ENCODE measurements around the gene GDPD5.
"Not testable (repeated sequence)": the region's sequence is repeated elsewhere in the genome, so short reads cannot be mapped to it uniquely, and the experiment has no call there.

Gene GDPD5

DNA sequence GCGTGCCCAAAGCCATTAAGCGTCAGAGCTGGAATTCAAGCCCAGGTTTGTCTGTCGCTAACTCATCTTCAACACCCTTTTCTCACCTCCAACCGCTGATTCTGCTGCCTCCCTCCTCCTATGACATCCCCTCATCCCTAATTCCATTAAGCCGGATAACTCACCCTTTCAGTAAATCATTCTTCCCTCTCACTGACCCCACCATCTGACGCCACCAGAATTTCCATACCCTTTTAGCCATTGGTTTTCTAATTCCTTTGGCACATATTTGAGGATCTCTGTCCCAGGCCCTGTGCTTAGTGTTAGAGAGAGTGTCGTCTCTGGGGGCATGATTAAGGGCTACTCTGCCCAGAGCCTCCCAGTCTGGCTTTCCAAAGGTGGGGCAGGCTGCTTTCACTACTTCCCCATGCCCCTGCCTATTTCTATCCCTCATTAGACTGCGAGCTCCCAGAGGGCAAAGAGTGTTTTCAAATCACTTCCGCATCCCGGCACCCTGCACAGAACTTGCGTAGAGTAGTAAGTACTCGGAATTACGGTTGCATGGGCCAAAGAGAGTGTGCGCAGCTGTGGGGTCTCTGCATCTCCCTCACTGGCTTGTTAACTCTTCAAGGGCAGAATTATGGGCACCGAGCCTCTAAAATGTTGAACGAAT, 96.6 kb downstream of the GDPD5 start:
- no peak for DNase-seq (ENCODE audit: low read depth)

DNA sequence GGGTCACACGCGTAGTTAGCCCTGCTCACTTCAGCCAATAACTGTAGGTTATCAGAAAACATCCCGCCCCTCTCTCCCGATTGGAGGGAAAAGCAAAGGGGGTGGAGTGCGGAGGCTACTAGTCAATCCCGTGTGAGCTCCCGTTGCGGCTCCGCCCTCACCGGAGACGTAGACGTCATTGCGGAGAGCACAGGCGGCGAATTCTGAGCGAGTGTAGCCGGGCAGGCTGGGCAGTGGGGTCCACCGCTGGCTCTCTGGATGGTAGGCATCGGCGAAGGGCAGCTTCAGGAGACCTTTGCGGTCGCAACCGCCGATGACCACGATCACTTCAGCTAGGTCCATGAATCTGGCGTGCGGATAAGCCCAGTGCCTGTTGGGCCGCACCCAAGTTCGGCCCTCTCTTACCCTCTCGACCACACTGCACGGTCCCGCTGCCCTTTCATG, 97.4 kb downstream of the GDPD5 start:
- DNase-seq (ENCODE audit: low read depth), result peak; percentile 93

DNA sequence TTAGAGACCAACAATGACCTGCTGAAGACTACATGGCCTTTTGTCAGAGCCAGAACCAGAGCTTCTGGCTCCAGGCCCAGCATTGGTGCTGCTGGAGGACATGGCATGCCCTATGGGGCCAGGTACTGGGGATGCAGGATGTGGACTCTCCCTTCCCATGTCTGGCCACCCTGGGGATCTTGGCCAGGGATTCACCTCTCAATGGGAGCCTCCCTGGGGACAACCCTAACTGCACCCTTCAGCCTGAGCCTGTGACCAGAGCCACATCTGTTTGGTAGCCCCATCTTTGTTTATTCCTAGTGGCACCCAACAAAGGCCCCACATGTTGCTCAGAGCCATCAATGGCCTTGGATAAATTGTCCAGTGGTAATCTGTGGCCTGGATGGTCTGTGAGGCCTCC, 98.6 kb downstream of the GDPD5 start:
- no peak for DNase-seq (ENCODE audit: low read depth)

DNA sequence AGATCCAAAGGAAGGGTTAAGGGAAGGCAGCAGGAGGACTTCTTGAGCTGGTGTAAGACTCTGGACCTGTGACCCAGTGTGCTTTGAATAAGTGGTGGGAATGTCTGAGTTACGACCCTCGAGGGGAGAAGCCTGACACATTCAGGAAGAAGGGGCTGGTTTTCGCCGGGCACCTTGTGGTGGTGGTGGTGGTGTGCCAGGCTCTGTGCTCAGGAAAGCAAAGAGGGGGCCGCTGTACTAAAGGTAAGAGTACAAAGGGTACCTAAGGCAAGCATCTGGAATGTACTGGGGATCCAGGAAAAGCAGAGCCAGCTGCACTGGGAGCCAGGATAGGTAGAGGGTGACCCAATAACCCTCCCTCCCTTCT, 99.0 kb downstream of the GDPD5 start:
- no peak for DNase-seq (ENCODE audit: low read depth)

DNA sequence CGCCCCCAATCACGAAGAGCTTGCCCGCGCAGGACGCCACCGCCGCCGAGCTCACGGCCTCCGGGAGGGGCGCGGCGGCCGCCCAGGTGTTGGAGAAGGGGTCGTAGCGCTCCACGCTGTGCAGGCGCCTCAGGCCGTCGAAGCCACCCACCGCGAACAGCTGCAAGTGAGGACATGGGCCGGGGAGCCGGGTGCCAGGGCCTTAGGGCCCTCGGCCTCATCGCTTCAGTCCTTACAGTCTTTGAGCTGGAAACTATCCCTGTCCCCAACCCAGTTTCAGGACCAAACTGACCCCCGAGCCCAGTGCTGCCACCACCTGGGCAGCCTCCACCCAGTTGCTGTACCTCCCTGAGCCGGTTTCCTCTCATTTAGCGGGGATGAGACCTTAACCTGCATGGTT, 100.3 kb downstream of the GDPD5 start:
- DNase-seq (ENCODE audit: low read depth), result no peak

DNA sequence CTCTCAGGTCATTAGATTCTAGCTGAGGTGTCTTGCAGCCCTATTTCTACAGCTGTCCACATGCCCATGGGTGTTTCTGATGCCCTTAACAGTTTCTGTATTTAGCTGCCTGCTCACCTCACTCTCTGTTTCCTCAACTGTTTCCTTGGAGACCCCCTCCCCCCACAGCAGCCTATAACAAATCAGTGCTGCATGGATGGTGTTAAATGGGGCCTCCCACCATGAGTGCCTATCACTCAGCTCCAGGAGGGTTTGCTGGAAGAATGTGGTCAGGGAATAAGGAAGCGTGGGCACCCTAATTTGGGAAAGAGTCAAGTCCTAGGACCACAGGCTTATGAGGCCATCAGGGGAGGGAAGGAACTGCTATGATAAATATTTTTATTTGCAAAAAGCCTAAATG, 101.3 kb downstream of the GDPD5 start:
- no peak for DNase-seq (ENCODE audit: low read depth)

DNA sequence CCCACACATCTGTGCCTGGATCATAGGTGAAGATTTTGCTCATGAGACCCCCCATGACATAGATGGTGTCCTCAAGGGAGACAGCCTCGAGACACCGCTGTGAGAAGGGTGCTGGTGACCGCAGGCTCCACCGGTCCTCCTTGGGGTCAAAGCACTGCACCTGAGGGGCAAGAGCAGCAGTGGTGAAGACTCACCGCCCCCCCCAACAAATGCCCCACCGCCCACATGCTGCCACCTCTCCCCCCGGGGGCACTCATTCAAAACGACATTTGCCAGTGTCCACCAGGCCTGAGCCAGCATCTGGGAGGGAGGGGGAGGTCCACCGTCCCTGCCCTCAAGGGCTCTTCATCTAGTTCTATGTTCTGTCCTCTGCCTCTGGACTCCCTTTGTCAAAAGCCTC, 102.0 kb downstream of the GDPD5 start:
- DNase-seq (ENCODE audit: low read depth), result no peak

DNA sequence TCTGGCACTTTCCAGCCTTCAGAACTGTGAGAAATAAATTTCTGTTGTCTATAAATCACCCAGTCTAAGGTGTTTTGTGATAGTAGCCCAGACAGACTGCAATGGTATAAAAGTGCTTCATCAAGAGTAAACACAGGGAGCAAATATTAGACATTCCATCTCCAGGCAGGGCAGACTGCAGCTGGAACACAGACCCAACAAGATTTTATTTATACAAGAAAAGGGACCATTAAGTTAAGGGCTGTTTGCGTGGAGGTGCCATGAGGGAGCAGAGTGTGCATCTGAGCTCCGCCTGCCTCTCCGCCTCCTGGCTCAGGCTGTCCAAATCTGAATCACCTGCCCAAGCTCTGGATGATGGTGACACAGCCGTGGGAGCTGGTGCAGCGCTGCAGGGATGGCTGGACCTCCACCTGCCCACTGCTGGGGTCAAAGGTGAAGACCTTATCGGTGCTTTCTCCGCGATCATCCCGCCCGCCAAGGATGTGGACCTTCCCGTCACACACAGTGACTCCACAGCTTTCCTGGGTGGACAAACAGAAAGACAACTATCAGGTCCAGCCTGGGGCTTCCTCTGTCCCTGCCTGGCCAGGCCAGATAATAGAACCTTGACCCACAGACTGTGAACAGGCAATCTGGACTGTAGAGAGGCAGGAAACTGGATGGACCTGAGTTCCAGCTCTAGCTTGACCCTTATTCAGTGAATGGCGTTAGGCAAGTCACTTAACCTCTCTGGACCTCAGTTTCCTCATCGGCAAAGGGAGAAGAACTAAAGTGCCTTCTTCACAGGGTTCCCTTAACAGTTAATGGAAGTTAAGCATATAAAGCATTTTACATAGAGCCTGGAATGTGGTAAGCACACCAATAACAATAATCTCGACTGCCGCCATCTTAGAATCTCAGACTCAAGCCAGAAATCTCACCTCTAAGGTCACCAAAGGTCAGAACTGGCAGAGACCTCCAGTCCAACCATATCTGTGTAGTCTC, 103.2 kb downstream of the GDPD5 start:
- no peak for DNase-seq (ENCODE audit: low read depth)

DNA sequence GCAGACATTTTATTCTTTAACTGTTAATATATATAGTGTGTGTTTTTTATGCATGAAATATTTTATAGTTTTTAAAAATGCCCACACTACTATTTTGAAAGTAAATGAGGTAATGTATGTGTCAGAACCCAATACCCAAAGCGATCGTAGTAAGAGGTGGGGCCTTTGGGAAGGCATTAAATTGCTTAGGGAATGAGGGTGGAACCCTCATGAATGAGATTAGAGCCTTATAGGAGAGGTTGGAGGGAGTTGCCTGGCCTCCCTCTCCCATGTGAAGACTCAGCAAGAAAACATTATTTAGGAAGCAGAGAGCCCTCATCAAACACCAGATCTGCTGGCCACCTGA, 103.9 kb downstream of the GDPD5 start:
- DNase-seq (ENCODE audit: low read depth), result no peak

DNA sequence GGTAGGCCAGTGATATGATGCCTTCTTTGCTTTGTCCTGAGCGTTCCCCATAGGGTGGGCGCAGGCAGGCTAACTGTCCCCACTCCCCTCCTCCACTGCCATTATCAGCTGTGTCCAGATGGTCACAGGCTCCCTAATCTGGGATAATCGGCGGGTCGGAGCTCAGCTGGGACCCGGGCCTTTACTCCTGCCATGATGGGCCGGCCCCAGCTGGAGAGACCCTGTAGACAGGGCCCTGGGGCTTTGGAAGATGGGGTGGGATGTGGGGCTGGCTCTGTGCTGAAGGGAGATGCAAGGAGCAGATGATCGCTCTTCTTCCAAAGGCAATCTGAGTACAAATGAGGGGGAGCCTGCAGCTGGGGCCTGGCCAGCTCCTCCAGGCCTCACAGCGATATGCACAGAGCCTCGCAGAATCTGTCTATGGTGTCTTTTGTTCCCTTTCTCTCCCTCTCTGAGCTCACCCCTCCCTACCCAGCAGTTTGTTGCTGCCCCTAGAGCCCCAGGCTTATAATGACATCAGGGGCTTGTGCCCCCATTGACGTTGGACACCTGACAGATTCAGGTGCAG, 104.6 kb downstream of the GDPD5 start:
- no peak for DNase-seq (ENCODE audit: low read depth)

DNA sequence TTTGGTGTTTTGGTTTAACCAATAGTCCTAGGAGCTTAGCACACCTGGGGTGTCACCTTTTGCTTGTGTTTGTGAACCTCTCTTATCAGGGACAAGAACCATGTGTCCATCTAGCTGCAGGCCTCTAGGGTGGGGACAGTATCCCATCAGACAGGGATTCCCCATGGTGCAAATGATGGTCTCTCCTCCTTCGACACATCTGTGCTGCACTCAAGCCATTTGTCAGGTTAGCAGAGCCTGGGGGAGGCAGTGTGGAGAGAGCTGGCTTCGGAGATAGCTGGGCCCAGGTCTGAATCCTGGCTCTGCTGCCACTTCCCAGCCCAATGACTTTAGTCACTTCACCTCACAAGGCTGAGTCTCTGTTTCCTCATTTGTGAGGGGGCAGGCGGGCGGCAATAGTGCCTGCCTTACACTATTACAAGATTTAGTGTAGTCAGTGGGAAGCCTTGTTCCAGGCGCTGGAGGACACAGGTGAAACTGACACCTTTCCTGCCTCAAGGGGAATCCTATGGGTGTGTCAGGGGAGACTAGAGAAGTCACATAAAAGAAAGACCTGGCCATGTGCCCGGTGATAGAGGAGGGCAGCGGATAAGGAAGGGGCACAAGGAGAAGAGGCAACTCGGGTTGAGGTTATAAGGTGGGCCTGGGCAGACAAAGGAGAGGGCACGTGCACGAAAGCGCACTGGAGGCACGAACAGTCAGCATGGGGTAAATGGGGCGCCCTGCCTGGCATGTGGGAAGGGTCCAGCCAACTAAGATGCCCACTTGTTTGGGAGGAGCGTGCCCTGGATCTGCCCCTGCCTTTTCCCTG, 105.3 kb downstream of the GDPD5 start:
- no peak for DNase-seq (ENCODE audit: low read depth)

DNA sequence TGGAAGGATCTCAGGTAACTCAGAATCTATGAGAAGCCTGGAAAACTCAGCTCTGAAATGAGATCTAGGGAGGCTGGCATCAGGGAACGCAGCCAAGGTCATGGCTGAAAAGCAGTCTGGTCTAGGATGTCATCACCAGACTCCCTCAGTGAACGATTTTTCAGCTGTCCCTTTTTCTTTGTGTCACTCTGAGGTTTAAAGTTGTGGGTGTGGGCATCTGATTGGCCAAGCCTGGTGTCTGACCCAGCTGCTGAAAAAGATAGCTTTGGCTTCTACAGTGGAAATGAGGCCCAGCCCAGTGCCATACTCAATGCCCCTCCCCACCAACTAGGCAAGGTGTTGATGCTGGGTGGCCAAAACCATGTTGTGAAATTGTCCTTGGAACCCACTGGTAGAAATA, 111.9 kb downstream of the GDPD5 start:
- no peak for DNase-seq (ENCODE audit: low read depth)

DNA sequence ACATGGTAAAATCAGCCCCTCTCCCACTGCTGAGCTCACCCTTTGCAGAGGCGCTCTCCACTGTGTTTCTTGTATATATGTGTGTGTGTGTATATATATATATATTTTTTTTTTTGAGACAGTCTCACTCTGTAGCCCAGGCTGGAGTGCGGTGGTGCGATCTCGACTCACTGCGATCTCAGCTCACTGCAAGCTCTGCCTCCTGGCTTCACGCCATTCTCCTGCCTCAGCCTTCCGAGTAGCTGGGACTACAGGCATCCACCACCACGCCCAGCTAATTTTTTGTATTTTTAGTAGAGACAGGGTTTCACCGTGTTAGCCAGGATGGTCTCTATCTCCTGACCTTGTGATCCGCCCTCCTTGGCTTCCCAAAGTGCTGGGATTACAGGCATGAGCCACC, 112.6 kb downstream of the GDPD5 start:
- DNase-seq (ENCODE audit: low read depth), result not testable (repeated sequence)

DNA sequence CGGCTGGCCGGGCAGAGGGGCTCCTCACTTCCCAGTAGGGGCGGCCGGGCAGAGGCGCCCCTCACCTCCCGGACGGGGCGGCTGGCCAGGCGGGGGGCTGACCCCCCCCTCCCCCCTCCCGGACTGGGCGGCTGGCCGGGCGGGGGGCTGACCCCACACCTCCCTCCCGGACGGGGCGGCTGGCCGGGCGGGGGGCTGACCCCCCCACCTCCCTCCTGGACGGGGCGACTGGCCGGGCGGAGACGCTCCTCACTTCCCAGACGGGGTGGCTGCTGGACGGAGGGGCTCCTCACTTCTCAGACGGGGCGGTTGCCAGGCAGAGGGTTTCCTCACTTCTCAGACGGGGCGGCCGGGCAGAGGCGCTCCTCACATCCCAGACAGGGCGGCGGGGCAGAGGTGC, 115.8 kb downstream of the GDPD5 start:
- DNase-seq (ENCODE audit: low read depth), result not testable (repeated sequence)

DNA sequence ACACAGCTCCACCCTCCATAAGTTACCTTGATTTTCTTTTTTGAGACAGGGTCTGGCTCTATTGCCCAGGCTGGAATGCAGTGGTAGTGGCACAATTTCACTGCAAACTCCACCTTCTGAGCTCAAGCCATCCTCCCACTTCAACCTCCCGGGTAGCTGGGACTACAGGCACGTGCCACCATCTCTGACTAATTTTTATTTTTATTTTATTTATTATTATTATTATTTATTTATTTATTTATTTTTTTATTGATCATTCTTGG, 116.9 kb downstream of the GDPD5 start:
- no peak for DNase-seq (ENCODE audit: low read depth)

DNA sequence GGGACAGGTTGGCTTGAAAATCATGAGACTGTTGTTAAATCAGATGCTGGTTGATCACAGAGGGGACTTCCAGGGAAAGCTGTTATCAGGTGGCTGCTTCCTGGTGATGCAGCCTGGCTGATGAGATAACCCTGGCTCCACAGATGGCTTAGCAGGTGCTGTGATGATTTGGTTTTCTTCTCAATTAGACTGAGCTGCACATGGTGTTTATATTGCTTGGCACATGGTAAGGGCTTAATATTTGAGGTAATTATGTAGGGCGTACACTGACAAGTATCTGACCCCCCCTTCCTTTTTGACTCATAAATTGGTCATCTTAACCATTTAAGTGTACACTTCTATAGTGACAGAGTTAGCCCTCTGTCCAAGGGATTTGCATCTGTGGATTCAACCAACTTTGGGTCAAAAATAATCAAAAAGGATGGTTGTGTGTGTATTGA, 119.4 kb downstream of the GDPD5 start:
- peak; percentile 26 for DNase-seq (ENCODE audit: low read depth)

DNA sequence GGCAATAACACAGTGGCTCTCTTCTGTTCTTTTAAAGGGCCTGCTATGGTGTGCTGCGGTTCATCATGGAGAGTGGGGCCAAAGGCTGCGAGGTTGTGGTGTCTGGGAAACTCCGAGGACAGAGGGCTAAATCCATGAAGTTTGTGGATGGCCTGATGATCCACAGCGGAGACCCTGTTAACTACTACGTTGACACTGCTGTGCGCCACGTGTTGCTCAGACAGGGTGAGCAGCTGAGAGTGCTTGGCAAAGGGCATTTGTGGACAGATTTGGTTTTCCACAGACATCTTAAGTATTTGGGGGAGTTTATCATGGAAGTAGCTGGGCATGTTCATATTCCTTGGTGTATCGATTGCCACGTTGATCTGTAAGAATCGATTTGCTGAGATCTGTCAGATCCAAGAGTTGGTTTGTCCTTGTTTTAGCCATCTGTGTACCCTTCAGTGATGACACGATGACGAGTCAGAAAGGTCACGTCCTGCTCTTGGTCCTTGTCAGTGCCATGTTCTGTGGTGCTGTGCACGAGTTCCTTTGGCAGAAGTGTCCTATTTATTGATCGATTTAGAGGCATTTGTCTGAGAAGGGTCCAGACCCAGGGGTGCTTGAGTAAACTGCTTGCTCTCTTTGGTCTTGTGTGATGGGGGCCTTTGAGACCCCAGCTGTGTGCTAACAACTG, 121.6 kb downstream of the GDPD5 start:
- no peak for DNase-seq (ENCODE audit: low read depth)

DNA sequence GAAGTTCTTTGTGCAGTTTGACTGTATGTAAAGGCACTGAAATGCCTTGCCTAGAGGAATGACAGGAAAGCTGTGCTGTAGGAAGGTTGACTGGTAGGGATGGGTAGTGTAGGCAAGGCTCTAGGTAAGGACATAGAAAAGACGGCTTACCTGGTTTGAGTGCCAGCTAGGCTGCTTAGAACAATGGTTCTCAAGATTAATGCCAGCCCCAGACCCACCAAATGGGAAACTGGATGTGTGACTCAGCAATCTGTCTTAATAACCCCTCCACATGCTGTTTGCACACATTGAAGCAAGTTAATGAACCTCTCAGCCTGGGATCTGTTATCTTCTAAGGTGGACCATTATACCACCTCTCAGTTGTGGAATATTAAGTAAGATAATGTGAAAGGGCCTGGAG, 122.7 kb downstream of the GDPD5 start:
- no peak for DNase-seq (ENCODE audit: low read depth)

DNA sequence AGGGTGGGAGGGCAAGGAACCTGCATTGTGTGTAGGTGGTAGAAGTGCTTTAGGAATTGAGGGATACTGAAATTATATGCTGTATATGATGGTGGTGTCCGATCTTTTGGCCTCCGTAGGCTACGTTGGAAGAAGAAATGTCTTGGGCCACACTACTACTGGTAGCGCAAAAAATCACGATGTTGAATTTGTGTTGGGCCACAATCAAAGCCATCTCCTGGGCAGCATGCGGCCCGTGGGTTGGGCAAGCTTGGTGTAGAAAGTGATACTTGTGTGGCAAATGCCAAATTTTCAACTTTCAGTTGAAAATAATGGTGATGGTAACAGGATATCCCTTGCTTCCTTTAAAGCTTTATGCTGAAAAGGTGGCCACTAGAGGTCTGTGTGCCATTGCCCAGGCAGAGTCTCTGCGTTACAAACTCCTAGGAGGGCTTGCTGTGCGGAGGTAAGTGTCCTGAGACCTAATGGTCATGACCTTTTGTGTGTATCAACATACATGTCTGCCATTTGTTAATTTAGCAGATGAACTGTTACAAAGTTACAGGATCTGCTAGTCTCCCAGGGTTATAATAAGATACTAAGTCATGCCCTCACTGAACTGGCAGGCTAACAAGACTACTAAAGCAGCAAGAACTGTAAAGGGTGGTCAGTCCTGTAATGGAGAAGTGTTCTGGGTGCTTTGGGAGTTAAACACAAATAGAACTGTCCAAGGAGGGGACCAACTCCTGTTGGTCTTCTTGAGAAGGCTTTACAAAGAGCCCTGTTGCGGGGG, 123.6 kb downstream of the GDPD5 start:
- no peak for DNase-seq (ENCODE audit: low read depth)

DNA sequence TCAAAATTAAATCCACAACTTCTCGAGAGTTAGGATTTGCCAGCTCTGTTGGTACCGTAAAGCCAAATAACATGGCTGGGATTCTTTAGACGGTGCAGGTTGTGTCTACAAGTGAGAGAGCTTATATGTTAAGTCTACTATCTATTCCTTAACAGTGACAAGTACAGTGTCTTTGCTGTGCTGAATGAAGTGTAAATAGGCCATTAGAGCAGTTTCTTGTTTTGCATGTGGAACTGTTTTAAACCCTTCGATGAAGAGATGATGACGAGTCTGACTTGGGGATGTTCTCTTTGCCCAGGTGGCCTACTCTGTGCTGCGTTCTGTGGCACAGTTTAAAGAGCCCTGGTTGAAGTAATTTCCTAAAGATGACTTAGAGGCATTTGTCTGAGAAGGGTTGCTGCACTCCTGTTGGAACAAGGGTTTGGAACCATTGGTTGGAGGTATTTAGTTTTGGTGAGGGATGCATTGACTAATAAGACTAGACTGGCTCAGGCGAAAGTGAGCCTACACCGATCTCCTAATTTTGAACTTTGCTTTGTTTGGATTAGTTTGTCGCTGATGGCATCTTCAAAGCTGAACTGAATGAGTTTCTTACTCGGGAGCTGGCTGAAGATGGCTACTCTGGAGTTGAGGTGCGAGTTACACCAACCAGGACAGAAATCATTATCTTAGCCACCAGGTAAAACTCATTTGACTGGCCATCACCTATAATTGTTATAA, 125.4 kb downstream of the GDPD5 start:
- DNase-seq (ENCODE audit: low read depth), result peak; percentile 21

All from iris pigment epithelial cell (primary cell).